ENCODE data around the gene NDST4. TPM values are rescaled to one million over a fixed set of nuclear protein-coding genes. Genes with fewer than 3 reads are reported as not detected.

Gene NDST4
- total and polyA plus RNA-seq, 2 of the 13 experiments (the other 11 are each of a cell fraction or from before 2014, with no cell fraction given): not detected

GRCh38 chr4:114911111-114911510, 202.3 kb downstream of the NDST4 start:
- no TSS peak for BruUV-seq (replicated peaks)
- ATAC-seq (no peak), DNase-seq (ENCODE audit: low spot score) (no peak), FAIRE-seq (no peak)
- no peak overlapping the region for H2AFZ ChIP-seq (ENCODE audit: low read length)
- intact Hi-C loops (cut with micrococcal nuclease; ENCODE audit: unreplicated experiment) (no loop called here), in situ Hi-C loops (cut with HindIII; ENCODE audit: extremely low pct_ligation_motif_present, low pct_unique_long_range_greater_than_20kb) (no loop called here)
- H3K4me1 ChIP-seq (ENCODE audit: insufficient read depth, low read length): no peaks in the 10 kb centered on the region
- H3K4me3 ChIP-seq (replicated peaks in 1 of 3; ENCODE audit: insufficient read depth in 1 of 3, low read depth in 2 of 3, low read length in 3 of 3): no peak overlapping the region
- POLR2A ChIA-PET: no interaction called here
- H4K20me1 ChIP-seq (ENCODE audit: insufficient read depth, low read length): no peaks in the 10 kb centered on the region
- no peak overlapping the region for H3K4me2 ChIP-seq (ENCODE audit: low read depth, low read length)
- no peaks in the 10 kb centered on the region for H3K36me3 ChIP-seq (replicated peaks in 1 of 2; ENCODE audit: control insufficient read depth in 1 of 2, insufficient read depth in 2 of 2, low read length in 2 of 2)
- CTCF ChIA-PET (ENCODE audit: low intra/inter-chr PET ratio, low total read pairs): no interaction called here
- H3K27me3 ChIP-seq (ENCODE audit: control insufficient read depth in 1 of 2, insufficient read depth in 2 of 2, low read length in 2 of 2): no peaks in the 10 kb centered on the region
- H3K79me2 ChIP-seq (ENCODE audit: insufficient read depth, low read length): no peaks in the 10 kb centered on the region
- no peaks in the 10 kb centered on the region for H3K9me3 ChIP-seq (ENCODE audit: low read length)
- H3K9ac ChIP-seq (ENCODE audit: insufficient read depth, low read depth, low read length): no peak overlapping the region
- 0% methylated on average over 2 of the region's 2 CpGs for WGBS (ENCODE audit: low lambda C conversion rate)
- H3K27ac ChIP-seq (ENCODE audit: extremely low read length, insufficient read depth, low read length): no peak overlapping the region
- TF ChIP-seq HES4 (CRISPR knock-in tag; IDR thresholded peaks at IDR 0.05; ENCODE audit: borderline replicate concordance): no peak
- no peak for TF ChIP-seq MTA3 (CRISPR knock-in tag; IDR thresholded peaks at IDR 0.05)
- TF ChIP-seq ZNF337 (CRISPR knock-in tag; IDR thresholded peaks at IDR 0.05; ENCODE audit: borderline replicate concordance, low read depth): no peak
- no peak for TF ChIP-seq ZBED4 (CRISPR knock-in tag; IDR thresholded peaks at IDR 0.05; ENCODE audit: borderline replicate concordance)
- TF ChIP-seq EHMT2 (IDR thresholded peaks at IDR 0.05; ENCODE audit: borderline replicate concordance, low read depth, low read length): no peak
- no peak for TF ChIP-seq TCF12 (IDR thresholded peaks at IDR 0.05)
- no peak for TF ChIP-seq TCF12 (CRISPR knock-in tag; IDR thresholded peaks at IDR 0.05)
- TF ChIP-seq ZNF589 (CRISPR knock-in tag; conservative IDR thresholded peaks at IDR 0.05): no peak
- no peak for TF ChIP-seq TBX3 (IDR thresholded peaks at IDR 0.05; ENCODE audit: borderline replicate concordance)
- TF ChIP-seq ZBTB4 (CRISPR knock-in tag; IDR thresholded peaks at IDR 0.05; ENCODE audit: borderline replicate concordance): no peak
- TF ChIP-seq, protein P1, sequence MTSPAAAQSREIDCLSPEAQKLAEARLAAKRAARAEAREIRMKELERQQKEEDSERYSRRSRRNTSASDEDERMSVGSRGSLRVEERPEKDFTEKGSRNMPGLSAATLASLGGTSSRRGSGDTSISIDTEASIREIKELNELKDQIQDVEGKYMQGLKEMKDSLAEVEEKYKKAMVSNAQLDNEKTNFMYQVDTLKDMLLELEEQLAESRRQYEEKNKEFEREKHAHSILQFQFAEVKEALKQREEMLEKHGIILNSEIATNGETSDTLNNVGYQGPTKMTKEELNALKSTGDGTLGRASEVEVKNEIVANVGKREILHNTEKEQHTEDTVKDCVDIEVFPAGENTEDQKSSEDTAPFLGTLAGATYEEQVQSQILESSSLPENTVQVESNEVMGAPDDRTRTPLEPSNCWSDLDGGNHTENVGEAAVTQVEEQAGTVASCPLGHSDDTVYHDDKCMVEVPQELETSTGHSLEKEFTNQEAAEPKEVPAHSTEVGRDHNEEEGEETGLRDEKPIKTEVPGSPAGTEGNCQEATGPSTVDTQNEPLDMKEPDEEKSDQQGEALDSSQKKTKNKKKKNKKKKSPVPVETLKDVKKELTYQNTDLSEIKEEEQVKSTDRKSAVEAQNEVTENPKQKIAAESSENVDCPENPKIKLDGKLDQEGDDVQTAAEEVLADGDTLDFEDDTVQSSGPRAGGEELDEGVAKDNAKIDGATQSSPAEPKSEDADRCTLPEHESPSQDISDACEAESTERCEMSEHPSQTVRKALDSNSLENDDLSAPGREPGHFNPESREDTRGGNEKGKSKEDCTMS (CRISPR knock-in tag; conservative IDR thresholded peaks at IDR 0.05): no peak
- TF ChIP-seq TRAFD1 (CRISPR knock-in tag; IDR thresholded peaks at IDR 0.05; ENCODE audit: borderline replicate concordance): no peak
- no peak for TF ChIP-seq MBNL3 (CRISPR knock-in tag; conservative IDR thresholded peaks at IDR 0.05)
